GM23338 (cell line): Measurements from ENCODE around the gene IL36A.

Experiments used
- CREB1 ChIP-seq: fragments of 250-450 bp; sonication (Bioruptor Pico); IDR thresholded peaks from 2 replicates; pipeline ENCODE4 v1.5.0; 2020; ENCODE audit warnings: low read depth, mild to moderate bottlenecking, moderate library complexity
- EZH2 ChIP-seq: fragments of 200-600 bp; sonication (generic); IDR thresholded peaks from one replicate; pipeline ENCODE4 v1.8.0; 2017; ENCODE audit warnings: antibody characterized with exemption, mild to moderate bottlenecking, low read depth; ENCODE audit not compliant: unreplicated experiment
- EZH2phosphoT487 ChIP-seq: fragments of 200-600 bp; sonication (generic); IDR thresholded peaks from one replicate; pipeline ENCODE4 v1.8.1; 2018; ENCODE audit warnings: antibody characterized with exemption; ENCODE audit not compliant: unreplicated experiment
- JUNB ChIP-seq: IDR thresholded peaks from one replicate; pipeline ENCODE4 v1.6.1; 2016; ENCODE audit warnings: antibody characterized with exemption; ENCODE audit not compliant: unreplicated experiment
- NANOG ChIP-seq: IDR thresholded peaks from 2 replicates; pipeline ENCODE4 v1.6.1; 2016; ENCODE audit warnings: antibody characterized with exemption, borderline replicate concordance
- POLR2AphosphoS5 ChIP-seq: IDR thresholded peaks from 2 replicates; pipeline ENCODE4 v1.6.1; 2016; ENCODE audit warnings: antibody characterized with exemption, low read depth
- TF ChIP-seq, protein P1 (sequence below), 2 experiments: fragments of 200-600 bp in 1 of 2; sonication (generic) in 1 of 2; conservative IDR thresholded peaks; 2 replicates each; pipeline versions ENCODE4 v1.5.1 to v1.6.1; 2016 to 2017; ENCODE audit warnings: antibody characterized with exemption in 2 of 2, low read depth in 2 of 2, mild to moderate bottlenecking in 2 of 2, moderate library complexity in 1 of 2
- TF ChIP-seq, protein P2 (sequence below): IDR thresholded peaks from 2 replicates; pipeline ENCODE4 v1.6.1; 2016; ENCODE audit warnings: antibody characterized with exemption

DNA sequence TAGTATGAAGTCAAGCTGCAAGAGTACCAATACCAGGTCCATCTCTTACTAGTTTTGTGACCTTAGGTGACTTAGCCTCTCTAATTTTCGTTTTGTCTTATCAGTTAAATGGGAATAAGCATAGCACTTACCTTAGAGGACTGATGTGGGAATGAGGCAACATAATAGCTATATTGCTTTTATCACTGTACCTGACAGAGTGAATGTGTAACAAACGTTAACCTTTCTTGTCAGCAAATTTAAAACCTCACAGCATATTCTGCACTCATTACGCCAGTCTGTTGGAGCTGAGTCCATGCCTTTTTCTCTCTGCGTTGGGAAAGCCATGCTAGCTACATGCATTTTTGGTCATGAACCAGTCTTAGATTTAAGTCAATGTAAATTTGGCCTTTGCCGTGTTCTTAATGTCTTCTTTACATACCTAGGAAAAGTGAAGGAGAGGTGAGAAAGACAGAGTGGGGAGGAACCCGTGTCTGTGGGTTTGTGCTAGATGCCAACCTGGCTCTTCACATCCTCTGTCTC is 47.2 kb downstream of the IL36A start, which contains the start of gene IL36B:
- TF ChIP-seq, protein P1, sequence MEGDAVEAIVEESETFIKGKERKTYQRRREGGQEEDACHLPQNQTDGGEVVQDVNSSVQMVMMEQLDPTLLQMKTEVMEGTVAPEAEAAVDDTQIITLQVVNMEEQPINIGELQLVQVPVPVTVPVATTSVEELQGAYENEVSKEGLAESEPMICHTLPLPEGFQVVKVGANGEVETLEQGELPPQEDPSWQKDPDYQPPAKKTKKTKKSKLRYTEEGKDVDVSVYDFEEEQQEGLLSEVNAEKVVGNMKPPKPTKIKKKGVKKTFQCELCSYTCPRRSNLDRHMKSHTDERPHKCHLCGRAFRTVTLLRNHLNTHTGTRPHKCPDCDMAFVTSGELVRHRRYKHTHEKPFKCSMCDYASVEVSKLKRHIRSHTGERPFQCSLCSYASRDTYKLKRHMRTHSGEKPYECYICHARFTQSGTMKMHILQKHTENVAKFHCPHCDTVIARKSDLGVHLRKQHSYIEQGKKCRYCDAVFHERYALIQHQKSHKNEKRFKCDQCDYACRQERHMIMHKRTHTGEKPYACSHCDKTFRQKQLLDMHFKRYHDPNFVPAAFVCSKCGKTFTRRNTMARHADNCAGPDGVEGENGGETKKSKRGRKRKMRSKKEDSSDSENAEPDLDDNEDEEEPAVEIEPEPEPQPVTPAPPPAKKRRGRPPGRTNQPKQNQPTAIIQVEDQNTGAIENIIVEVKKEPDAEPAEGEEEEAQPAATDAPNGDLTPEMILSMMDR (conservative IDR thresholded peaks at IDR 0.05; ENCODE audit: low read depth in 2 of 2): no peak
- TF ChIP-seq POLR2AphosphoS5: no peak
- TF ChIP-seq, protein P2, sequence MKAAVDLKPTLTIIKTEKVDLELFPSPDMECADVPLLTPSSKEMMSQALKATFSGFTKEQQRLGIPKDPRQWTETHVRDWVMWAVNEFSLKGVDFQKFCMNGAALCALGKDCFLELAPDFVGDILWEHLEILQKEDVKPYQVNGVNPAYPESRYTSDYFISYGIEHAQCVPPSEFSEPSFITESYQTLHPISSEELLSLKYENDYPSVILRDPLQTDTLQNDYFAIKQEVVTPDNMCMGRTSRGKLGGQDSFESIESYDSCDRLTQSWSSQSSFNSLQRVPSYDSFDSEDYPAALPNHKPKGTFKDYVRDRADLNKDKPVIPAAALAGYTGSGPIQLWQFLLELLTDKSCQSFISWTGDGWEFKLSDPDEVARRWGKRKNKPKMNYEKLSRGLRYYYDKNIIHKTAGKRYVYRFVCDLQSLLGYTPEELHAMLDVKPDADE: no peak
- TF ChIP-seq EZH2phosphoT487: no peak
- TF ChIP-seq EZH2: no peak
- TF ChIP-seq CREB1 (CRISPR knock-in tag): no peak
- no peak for TF ChIP-seq NANOG
- no peak for TF ChIP-seq JUNB
